ENCODE data around the gene HPD.
"Not testable (repeated sequence)": the region's sequence is repeated elsewhere in the genome, so short reads cannot be mapped to it uniquely, and the experiment has no call there.

The HPD gene

DNA sequence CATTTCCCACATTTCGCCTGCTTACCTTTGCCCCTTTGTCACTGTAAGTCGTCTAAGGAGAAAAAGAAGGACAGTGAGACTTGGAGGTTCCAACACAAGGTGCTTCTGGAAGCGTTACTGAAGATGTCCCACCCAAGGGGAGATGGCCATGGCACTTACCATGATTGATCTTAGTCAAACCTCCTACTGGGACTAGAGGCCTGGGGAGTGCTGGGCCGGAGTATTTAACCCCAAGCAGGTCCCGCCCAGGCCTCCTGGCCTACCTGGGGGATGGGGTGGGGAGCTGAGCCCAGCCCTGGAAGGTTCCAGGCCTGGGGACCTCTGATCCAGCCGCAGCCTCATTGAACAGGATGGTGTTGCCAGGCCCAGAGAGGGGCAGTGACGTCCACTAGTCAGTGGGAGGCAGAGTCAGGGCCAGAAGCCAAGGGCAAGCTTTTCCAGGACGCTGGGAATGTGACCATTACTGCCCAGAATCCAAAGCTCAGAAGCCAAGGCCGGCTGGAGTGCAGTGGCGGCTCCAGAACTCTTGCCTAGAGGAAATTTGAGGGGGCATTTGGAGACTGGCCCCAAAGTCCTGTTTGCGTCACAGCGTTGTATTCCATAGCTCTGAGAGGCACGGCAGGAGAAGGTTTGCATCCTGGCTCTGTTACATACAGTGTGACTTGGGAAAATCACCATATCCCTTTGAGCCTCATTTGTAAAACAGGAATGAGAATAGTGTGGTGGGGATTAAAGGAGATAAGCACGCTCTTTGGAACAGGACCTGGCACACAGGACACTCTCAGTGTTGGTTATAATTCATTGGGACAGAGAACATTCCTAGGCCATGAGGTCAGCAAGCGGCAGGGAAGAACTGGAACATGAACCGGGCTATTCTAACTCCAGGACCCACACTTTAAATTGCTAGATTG lies at the start of gene HPD:
Gene HPD, minus strand, starts transcription at position 198 of the 911 bp plus-strand sequence. Its CDS starts 36 bp downstream, at position 162.
- DNase-seq (ENCODE audit: low spot score) (peak; percentile 59), FAIRE-seq (peak; percentile 46)

DNA sequence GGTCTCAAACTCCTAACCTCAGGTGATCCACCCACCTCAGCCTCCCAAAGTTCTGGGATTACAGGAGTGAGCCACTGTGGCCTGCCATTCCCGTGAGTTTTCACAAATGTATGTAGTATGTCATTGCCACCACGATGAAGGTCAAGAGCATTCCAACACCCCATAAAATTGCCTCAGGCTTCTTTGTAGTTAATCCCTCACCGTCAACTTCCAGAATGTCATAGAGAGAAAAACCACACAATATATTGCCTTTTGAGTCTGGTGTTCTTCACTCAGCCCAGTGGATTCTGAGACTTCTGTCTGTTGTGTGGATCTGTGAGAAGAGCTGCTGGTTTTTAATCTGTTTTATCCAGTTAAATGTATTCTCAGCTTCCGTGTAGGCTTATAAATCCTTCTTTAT lies 47.1 kb upstream of the HPD start:
- no peak for FAIRE-seq
- no peak for DNase-seq (ENCODE audit: low spot score)

DNA sequence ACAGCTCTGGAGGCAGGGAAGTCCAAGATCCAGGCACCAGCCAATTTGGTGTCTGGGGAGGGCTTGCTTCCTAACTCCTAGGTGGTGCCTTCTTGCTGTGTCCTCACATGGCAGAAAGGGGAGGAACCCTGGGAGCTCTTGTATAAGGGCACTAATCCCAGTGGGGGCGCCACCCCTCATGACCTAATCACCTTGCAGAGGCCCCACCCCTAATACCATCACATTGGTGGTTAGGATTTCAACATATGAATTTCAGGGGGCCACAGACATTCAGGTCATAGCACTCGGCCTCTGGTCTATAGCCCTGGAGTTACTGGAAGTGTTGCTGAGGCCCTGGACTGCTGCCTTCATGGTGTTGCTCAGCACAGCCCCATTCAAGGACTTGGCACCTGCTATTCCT lies 44.5 kb upstream of the HPD start:
- DNase-seq (ENCODE audit: low spot score), result no peak

DNA sequence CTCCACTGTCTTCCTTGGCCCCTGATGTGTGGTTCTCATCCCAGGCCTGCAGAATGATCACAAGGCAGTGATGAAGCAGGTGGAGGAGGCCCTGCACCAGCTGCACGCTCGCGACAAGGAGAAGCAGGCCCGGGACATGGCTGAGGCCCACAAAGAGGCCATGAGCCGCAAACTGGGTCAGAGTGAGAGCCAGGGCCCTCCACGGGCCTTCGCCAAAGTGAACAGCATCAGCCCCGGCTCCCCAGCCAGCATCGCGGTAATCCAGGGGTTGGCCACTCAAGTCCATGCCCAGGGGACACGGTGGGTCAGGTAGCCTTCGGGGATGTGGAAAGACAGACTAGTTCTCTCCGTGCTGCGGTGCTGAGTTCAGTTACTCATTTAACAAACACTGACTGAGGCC lies 40.9 kb upstream of the HPD start:
- no peak for FAIRE-seq
- no peak for DNase-seq (ENCODE audit: low spot score)

More for the DNA sequence above, 44.5 kb upstream of the HPD start:
- no peak for FAIRE-seq

DNA sequence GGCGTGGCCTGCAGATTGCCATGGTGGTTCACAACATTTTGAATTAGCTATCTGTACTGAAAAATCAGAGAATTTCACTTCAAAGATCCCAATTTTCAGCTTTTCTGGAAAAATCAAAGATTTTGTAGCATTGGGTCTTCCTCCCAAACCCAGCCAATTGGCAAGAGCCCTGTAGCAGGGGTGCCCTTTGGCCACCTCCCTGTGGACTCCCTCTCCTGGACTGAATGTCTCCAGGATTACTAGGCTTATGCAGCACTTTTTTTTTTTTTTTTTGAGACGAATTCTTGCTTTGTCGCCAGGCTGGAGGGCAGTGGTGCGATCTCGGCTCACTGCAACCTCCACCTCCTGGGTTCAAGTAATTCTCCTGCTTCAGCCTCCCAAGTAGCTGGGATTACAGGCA lies 39.6 kb upstream of the HPD start:
- no peak for FAIRE-seq

DNA sequence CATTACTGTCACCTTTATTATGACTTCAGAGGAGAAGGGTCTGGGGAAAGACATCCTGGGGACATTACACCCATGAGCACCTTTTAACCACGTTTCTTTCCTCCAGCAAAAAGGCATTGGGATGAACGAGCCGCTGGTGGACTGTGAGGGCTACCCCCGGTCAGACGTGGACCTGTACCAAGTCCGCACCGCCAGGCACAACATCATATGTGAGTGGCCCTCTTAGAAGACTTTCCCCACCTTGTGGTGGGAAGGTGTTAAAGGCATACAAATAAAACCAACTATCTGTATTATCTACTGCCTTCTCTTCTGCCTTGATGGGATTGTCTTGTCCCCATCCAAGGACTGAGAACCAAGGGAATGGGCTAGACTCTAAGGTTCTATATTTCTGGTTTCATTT lies 36.0 kb upstream of the HPD start:
- FAIRE-seq, result no peak
- DNase-seq (ENCODE audit: low spot score), result no peak

More for the DNA sequence above, 39.6 kb upstream of the HPD start:
- no peak for DNase-seq (ENCODE audit: low spot score)

DNA sequence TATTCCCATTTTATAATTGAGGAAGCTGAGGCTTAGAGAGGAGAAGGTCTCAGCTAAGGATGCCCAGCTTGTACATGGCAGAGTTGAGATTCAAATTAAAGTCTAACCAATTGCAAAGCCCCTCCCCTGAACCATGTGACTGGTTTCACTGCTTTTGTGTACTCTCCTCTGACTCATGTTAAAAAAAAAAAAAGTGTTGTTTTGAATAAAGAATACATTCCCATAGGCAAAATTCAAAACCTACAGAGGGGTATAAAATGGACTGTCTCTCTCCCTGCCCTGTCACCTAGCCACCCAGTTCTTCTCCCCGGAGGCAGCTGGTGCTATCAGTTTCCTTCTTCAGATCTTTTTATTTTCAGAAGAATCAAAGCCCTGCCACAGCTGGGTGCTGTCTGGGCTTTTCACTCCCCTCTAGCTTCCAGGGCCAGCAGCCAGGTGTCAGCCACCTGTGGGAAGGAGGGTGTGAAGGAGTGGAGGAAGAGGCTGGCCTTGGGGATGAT lies 35.4 kb upstream of the HPD start:
- DNase-seq (ENCODE audit: low spot score) (peak; percentile 8), FAIRE-seq (no peak)

DNA sequence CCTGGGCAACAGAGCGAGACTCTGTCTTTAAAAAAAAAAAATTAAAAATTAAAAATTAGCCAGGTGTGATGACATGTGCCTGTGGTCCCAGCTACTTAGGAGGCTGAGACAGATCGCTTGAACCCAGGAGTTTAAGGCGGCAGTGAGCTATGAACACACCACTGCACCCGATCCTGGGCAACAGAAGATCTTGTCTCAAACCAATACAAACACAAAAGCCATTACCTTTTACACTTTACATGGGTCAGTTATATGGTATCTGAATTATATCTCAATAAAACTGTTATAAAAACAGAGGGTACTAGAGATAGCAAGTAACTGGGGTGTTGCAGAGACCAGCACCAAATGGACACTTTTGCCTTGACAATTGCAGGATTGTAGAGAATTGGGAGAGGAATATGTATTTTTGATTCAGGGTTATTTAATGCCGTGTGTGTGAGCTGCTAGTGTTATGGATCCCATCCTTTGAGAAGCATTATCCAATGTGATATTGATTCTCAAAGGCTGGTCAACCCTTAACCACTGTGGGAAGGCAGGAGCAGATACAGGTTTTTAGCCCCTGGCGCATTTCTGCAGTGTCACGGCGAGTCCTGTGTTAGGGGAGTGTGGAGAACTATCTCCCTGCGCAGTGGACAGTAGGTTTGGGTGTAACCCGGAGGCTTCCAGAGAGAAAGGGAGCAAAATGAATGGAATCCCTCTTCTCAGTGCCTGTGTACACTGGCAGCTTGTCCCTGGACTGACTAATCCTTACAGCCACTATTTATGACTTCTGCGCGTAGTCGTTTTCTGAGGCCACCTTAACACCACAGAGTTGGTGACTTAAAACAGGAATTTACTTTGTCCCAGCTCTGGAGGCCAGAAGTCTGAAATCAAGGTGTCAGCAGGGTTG lies 34.3 kb upstream of the HPD start:
- DNase-seq (ENCODE audit: low spot score) (no peak), FAIRE-seq (no peak)

DNA sequence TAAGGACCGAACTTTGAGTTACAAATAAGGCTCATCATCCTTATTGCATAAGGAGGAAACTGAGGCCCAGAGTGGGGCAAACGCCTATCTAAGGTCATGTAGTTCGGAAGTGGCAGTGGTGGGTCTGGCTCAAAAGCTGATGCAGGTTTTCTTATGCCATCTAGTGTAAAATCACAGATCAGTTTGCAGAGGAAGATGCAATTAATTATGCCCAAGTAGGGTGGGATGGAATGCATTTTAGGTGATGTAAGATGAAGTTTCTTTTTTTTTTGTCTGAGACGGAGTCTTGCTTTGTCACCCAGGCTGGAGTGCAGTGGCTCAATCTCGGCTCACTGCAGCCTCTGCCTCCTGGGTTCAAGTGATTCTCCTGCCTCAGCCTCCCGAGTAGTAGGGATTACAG lies 31.0 kb upstream of the HPD start:
- not testable (repeated sequence) for DNase-seq (ENCODE audit: low spot score)

DNA sequence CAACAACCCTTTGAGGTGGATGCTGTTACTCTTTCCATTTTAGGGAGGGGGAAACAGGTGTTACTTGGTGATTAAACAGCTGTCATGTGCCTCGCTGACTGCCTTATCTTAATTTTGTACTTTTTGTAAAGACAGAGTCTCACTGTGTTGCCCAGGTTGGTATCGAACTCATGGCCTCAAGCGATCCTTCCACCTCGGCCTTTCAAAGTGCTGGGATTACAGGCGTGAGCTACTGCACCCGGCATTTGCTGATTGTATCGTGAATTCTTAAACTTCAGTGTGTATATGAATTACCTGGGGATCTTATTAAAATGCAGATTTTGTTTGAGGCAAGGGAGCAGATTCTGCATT lies 30.6 kb upstream of the HPD start:
- no peak for FAIRE-seq

More for the DNA sequence above, 31.0 kb upstream of the HPD start:
- not testable (repeated sequence) for FAIRE-seq

DNA sequence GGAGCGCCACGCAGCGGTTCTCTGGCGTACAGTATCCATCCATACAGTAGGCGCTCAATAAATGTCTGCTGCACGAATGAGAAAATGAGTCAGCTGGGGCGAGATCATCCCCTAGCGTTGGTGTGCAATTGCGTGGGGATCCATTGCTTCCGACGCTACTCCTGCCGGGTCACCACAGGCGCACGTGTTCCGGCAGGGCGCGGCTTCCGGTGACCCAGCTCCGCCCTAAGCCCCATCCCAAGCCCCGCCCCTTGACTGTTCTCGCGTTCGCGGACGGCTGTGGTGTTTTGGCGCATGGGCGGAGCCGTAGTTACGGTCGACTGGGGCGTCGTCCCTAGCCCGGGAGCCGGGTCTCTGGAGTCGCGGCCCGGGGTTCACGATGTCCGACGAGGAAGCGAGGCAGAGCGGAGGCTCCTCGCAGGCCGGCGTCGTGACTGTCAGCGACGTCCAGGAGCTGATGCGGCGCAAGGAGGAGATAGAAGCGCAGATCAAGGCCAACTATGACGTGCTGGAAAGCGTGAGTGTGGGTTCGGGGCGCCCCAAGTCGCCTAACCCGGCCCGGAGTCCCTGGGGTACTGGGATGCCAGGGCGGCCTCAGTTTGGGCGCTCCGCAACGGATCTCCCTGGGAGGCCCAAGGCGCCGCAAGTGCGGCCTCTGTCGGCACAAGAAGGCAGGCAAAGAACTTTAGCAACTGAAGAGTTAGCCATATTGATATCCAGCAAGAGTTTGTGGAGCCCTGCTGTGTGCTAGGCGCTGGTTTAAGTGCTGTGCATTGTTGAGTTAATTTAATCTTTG lies 30.0 kb upstream of the HPD start, which contains the start of gene PSMD9:
Gene PSMD9, plus strand, starts transcription at position 313 of the 796 bp plus-strand sequence. Its CDS starts 67 bp downstream, at position 380.
- peak; percentile 69 for FAIRE-seq
- peak; percentile 90 for DNase-seq (ENCODE audit: low spot score)

More for the DNA sequence above, 30.6 kb upstream of the HPD start:
- DNase-seq (ENCODE audit: low spot score), result no peak

DNA sequence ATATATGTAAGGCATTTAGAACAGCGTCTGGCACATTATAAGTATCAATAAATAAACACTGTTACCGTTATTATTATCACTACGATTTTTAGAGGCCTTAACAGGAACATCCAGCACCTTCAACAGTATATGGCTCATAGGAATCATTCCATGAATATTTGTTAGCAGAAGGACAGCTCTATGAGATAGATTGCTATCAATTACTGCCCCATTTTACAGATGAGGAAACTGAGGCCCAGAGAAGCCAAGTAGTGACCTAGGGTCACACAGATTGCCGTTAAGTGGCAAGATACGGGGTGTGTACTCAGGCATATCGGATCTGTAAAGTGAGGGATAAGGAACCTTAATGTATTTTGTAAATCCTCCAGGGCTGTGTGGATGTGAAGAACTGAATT lies 29.4 kb upstream of the HPD start:
- DNase-seq (ENCODE audit: low spot score) (no peak), FAIRE-seq (no peak)

DNA sequence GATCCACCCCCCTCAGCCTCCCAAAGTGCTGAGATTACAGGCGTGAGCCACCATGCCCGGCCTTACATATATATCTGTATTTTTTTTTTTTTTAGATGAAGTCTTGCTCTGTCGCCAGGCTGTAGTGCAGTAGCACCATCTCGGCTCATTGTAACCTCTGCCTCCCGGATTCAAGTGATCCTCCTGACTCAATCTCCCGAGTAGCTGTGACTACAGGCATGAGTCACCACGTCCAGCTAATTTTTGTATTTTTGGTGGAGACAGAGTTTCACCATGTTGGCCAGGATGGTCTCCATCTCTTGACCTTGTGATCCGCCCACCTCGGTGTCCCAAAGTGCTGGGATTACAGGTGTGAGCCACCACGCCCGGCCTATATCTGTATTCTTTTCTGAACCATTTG lies 26.5 kb upstream of the HPD start:
- not testable (repeated sequence) for DNase-seq (ENCODE audit: low spot score); FAIRE-seq

DNA sequence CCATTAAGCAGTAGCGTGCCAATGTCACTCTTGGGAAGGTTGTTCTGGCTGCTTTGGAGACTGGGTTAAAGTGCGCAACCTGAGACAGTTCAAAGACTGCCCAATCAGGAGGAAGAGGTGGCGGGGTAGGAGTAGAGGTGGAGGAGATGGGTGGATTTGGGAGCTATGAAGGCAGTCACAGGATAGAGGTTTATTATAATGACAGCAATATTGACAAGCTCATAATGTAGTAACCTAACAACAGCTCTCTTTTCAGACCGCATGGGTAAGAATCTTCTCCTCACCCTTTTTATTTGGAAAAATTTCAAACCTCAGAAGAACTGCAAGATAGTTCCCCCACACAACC lies 24.6 kb upstream of the HPD start:
- DNase-seq (ENCODE audit: low spot score) (no peak), FAIRE-seq (no peak)

DNA sequence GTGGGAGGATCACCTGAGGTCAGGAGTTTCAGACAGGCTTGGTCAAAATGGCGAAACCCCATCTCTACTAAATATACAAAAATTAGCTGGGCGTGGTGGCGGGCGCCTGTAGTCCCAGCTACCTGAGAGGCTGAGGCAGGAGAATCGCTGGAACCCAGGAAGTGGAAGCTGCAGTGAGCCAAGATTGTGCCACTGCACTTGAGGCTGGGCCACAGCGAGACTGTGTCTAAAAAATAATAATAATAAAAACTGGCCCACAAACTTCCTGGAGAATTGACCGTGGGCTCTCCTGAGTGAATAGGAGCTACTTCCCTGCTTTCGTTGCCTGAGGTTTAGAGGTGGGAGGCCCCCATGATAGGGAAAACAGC lies 17.4 kb upstream of the HPD start:
- FAIRE-seq; DNase-seq (ENCODE audit: low spot score): not testable (repeated sequence)

DNA sequence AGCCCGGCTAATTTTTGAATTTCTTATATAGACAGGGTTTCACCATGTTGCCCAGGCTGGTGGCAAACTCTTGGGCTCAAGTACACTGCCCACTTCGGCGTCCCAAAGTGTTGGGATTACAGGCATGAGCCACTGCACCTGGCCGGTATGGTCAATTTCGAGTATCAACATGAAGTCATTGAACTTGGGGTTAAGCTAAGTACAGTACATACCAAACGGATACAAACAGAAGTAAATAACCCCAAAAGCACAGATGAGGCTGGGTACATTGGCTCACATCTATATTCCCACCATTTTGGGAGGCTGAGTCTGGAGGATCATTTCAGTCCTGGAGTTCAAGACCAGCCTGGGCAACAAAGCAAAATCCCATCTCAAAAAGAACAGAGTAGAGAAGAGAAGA lies 16.9 kb upstream of the HPD start:
- DNase-seq (ENCODE audit: low spot score) (no peak), FAIRE-seq (no peak)

DNA sequence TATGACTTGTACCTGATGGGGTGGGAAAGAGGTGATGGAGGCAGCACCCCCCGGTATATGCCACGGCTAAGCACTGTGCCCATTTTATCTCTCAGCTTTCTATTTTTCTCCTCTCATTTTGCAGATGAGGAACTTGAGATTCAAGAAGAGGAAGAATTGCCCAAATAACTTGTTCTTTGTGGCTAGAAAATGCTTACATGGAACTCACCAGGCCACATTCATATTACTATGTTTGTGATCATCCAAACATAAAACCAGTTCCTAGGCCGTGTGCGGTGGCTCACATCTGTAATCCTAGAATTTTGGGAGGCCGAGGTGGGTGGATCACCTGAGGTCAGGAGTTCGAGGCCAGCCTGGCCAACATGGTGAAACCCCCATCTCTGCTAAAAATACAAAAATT lies 15.4 kb upstream of the HPD start:
- no peak for FAIRE-seq

DNA sequence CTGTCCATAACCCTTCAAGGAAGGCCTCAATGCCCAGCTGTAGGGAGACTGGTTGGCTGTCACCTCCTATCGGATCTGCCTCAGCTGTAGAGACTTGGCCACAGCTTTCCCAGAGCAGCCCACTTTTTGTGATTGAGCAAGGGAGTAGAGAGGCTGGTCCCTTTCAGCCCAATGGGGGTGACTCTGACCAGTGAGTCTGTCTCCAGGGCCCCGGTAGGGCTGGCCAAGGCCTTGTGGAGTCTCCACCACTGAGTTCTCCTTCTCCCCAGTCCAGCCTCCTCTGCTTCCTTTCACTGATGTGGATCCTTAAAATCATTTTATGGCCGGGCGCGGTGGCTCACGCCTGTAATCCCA lies 14.5 kb upstream of the HPD start:
- DNase-seq (ENCODE audit: low spot score) (no peak), FAIRE-seq (no peak)

More for the DNA sequence above, 15.4 kb upstream of the HPD start:
- DNase-seq (ENCODE audit: low spot score), result no peak

DNA sequence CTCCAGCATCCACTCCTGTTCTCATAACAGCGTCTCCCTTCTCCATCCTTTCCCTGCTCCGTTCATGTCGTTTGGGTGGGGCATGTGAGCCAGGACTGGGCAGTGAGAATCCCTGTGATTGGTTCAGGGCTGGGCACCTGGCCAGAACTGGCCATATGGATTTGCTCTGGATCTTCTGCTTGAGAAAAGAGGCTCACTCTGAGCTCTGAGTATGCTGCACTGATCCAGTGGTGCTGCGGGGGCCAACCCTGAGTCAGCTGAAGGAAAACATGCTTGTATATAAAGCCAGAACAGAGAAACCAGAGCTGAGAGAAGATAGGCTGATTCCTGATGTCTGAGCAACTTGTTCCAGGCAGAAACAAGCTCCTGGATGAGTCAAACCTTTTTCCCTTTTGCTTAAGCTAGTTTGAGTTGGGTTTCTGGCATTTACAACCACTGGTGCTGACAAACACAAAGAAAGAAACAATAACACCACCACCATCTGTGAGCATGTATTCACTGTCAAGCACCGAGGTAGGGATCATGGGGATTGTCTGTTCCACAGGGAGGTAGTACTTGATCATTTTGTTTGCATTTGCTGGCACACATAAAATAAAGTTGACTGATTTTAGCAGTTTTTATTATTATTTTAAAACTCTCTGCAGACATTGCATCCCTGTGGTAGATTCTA lies 14.0 kb upstream of the HPD start:
- FAIRE-seq (no peak), DNase-seq (ENCODE audit: low spot score) (no peak)

DNA sequence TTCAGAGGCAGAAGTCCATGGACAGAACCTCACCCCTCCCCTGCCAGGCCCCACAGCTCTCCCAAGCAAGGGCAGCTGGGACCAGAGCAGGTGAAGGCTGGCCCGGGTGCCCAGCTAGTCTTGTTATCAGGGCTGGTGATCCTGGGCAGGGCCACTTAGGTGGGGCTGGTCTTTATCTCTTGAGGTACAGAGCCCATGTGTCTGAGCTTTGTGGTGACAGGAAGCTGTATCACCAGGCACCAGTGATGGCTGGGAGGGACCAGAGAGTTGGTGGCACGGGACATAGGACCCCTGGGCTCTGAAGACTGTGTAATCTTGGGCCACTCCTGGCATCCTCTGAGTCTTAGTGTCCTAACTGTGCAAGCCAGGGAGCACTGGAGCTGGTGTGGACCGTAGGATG lies 12.8 kb upstream of the HPD start:
- DNase-seq (ENCODE audit: low spot score) (no peak), FAIRE-seq (no peak)

DNA sequence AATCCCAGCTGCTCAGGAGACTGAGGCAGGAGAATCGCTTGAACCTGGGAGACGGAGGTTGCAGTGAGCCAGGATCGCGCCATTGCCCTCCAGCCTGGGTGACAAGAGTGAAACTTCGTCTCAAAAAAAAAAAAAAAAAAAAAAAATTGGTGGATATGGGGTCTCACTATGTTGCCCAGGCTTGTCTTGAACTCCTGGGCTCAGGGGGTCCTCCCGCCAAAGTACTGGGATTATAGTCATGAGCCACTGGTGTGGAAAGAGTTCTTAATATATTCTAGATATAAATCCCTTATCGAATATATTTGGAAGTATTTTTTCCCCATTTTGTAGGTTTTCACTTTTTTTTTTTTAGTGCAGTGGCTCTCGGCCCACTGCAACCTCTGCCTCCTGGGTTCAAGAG lies 10.6 kb upstream of the HPD start:
- not testable (repeated sequence) for FAIRE-seq; DNase-seq (ENCODE audit: low spot score)

Data from RCC 7860 (cell line).